Neural cell (in vitro differentiated cells): ENCODE results near the gene PFKP. TPM values are rescaled to one million over a fixed set of nuclear protein-coding genes. Genes with fewer than 3 reads are reported as not detected.

Experiments
- H2AFZ ChIP-seq: fragments of 200-600, 300-800 bp; sonication (generic), shearing (Covaris generic); 2 replicates; pipeline ENCODE4 v1.6.0; 2014; ENCODE audit warnings: low read depth, mild to moderate bottlenecking, antibody characterized with exemption, low read length, moderate library complexity
- H3F3A ChIP-seq: fragments of 200-600 bp; shearing (Covaris generic); 2 replicates; pipeline ENCODE4 v1.6.1; 2016; ENCODE audit warnings: mild to moderate bottlenecking, moderate library complexity, mixed read lengths, antibody characterized with exemption, low read length; ENCODE audit not compliant: insufficient read depth, poor library complexity, severe bottlenecking
- H3K27ac ChIP-seq: fragments of 200-600, 300-800 bp; sonication (generic), shearing (Covaris generic); 2 replicates; pipeline ENCODE4 v1.5.1; 2014; ENCODE audit warnings: mild to moderate bottlenecking, low read length, moderate library complexity
- H3K27me3 ChIP-seq: fragments of 300-800, 200-600 bp; sonication (generic), shearing (Covaris generic); 2 replicates; pipeline ENCODE4 v1.6.0; 2014; ENCODE audit warnings: mild to moderate bottlenecking, low read depth, low read length, moderate library complexity; ENCODE audit not compliant: insufficient read depth
- H3K36me3 ChIP-seq: fragments of 300-800, 200-600 bp; sonication (generic), shearing (Covaris generic); 2 replicates; pipeline ENCODE4 v1.5.1; 2014; ENCODE audit warnings: mild to moderate bottlenecking, antibody characterized with exemption, low read length, moderate library complexity; ENCODE audit not compliant: insufficient read depth
- H3K4me2 ChIP-seq: fragments of 300-800, 200-600 bp; sonication (generic), shearing (Covaris generic); 2 replicates; pipeline ENCODE4 v1.6.0; 2014; ENCODE audit warnings: mild to moderate bottlenecking, low read length
- H3K4me3 ChIP-seq: fragments of 300-800, 200-600 bp; sonication (generic), shearing (Covaris generic); 2 replicates; pipeline ENCODE4 v1.5.1; 2014; ENCODE audit warnings: mild to moderate bottlenecking, low read length, moderate library complexity
- H3K79me2 ChIP-seq: fragments of 200-600 bp; shearing (Covaris generic); replicated peaks from 2 replicates; pipeline ENCODE4 v1.6.0; 2014; ENCODE audit warnings: mild to moderate bottlenecking, low read length, moderate library complexity; ENCODE audit not compliant: insufficient read depth
- H3K9ac ChIP-seq: fragments of 300-800, 200-600 bp; sonication (generic), shearing (Covaris generic); 2 replicates; pipeline ENCODE4 v1.6.1; 2016; ENCODE audit warnings: mild to moderate bottlenecking, low read length, mixed read lengths
- H3K9me2 ChIP-seq: fragments of 200-600 bp; shearing (Covaris generic); 2 replicates; pipeline ENCODE4 v1.6.1; 2016; ENCODE audit warnings: mild to moderate bottlenecking, low read length, mixed read lengths; ENCODE audit not compliant: insufficient read depth
- H3K9me3 ChIP-seq: fragments of 200-600, 300-800 bp; sonication (generic), shearing (Covaris generic); 2 replicates; pipeline ENCODE4 v1.6.1; 2016; ENCODE audit warnings: mild to moderate bottlenecking, mixed run types, low read length, moderate library complexity, mixed read lengths
- H4K20me1 ChIP-seq: fragments of 200-600 bp; shearing (Covaris generic); 2 replicates; pipeline ENCODE4 v1.6.1; 2016; ENCODE audit warnings: mild to moderate bottlenecking, mixed run types; ENCODE audit not compliant: insufficient read depth
- EP300 ChIP-seq: fragments of 450-650 bp; conservative IDR thresholded peaks from 2 replicates; pipeline ENCODE4 v1.6.1; 2014; ENCODE audit warnings: antibody characterized with exemption, mild to moderate bottlenecking, moderate library complexity; ENCODE audit not compliant: poor library complexity, severe bottlenecking
- EZH2 ChIP-seq: fragments of 200-600, 300-800 bp; shearing (Covaris generic), sonication (generic); IDR thresholded peaks from 2 replicates; pipeline ENCODE4 v1.6.1; 2014; ENCODE audit warnings: antibody characterized with exemption, low read length, borderline replicate concordance, mild to moderate bottlenecking; ENCODE audit not compliant: insufficient read depth, poor library complexity, severe bottlenecking
- MXI1 ChIP-seq: fragments of 450-650 bp; conservative IDR thresholded peaks from 2 replicates; pipeline ENCODE4 v1.6.1; 2014; ENCODE audit warnings: antibody characterized with exemption, mild to moderate bottlenecking; ENCODE audit not compliant: poor library complexity, severe bottlenecking
- POLR2AphosphoS5 ChIP-seq: IDR thresholded peaks from 2 replicates; pipeline ENCODE4 v1.6.1; 2012
- RAD21 ChIP-seq: fragments of 450-650 bp; conservative IDR thresholded peaks from 2 replicates; pipeline ENCODE4 v1.6.1; 2014; ENCODE audit warnings: antibody characterized with exemption, mild to moderate bottlenecking, moderate library complexity
- SMC3 ChIP-seq: fragments of 450-650 bp; conservative IDR thresholded peaks from 2 replicates; pipeline ENCODE4 v1.6.1; 2014; ENCODE audit warnings: antibody characterized with exemption, mild to moderate bottlenecking, moderate library complexity; ENCODE audit not compliant: poor library complexity
- TAF1 ChIP-seq: IDR thresholded peaks from 2 replicates; pipeline ENCODE4 v1.6.1; 2012; ENCODE audit warnings: low read depth
- polyA plus RNA-seq: library from polyadenylated mRNA; depleted of rRNA; stranded (reverse); fragments of >200 nt; gene quantifications from 2 replicates; pipeline ENCODE4 v1.2.3, GENCODE V29; 2014
- TF ChIP-seq, protein P1 (sequence below): IDR thresholded peaks from 2 replicates; pipeline ENCODE4 v1.6.1; 2012; ENCODE audit warnings: borderline replicate concordance
- TF ChIP-seq, protein P2 (sequence below): fragments of 450-650 bp; IDR thresholded peaks from 2 replicates; pipeline ENCODE4 v1.5.1; 2014; ENCODE audit warnings: antibody characterized with exemption, mild to moderate bottlenecking, moderate library complexity; ENCODE audit not compliant: poor library complexity, severe bottlenecking

Gene PFKP
- polyA plus RNA-seq, 1 donor from 2014 or later = 27.9 TPM

DNA sequence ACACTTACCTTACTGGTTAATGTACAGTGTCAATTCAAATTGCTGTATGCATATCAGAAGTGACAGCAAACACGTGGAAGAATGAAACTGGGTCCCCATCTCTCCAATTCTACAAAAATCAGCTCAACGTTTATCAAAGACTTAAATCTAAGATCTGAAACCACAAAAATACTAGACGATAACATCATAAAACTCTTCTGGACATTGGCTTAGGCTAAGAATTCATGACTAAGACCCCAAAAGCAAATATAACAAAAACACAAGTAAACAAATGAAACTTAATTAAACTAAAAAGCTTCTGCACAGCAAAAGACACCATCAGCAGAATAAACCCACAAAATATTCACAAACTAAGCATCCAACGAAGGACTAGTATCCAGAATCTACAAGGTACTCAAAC, 35.9 kb upstream of the PFKP start:
- H3K79me2 ChIP-seq = no peaks in the 10 kb centered on the region
- H3K4me2 ChIP-seq = no peak overlapping the region
- H3K9me3 ChIP-seq = no peaks in the 10 kb centered on the region
- no peak overlapping the region for H3K4me3 ChIP-seq
- no peaks in the 10 kb centered on the region for H3K9me2 ChIP-seq
- H2AFZ ChIP-seq = no peak overlapping the region
- no peak overlapping the region for H3K9ac ChIP-seq
- no peaks in the 10 kb centered on the region for H3K36me3 ChIP-seq
- no peaks in the 10 kb centered on the region for H3K27me3 ChIP-seq
- no peaks in the 10 kb centered on the region for H4K20me1 ChIP-seq
- TF ChIP-seq RAD21 (no peak), POLR2AphosphoS5 (no peak), SMC3 (no peak), TAF1 (no peak), EZH2 (no peak)
- TF ChIP-seq, protein P1, sequence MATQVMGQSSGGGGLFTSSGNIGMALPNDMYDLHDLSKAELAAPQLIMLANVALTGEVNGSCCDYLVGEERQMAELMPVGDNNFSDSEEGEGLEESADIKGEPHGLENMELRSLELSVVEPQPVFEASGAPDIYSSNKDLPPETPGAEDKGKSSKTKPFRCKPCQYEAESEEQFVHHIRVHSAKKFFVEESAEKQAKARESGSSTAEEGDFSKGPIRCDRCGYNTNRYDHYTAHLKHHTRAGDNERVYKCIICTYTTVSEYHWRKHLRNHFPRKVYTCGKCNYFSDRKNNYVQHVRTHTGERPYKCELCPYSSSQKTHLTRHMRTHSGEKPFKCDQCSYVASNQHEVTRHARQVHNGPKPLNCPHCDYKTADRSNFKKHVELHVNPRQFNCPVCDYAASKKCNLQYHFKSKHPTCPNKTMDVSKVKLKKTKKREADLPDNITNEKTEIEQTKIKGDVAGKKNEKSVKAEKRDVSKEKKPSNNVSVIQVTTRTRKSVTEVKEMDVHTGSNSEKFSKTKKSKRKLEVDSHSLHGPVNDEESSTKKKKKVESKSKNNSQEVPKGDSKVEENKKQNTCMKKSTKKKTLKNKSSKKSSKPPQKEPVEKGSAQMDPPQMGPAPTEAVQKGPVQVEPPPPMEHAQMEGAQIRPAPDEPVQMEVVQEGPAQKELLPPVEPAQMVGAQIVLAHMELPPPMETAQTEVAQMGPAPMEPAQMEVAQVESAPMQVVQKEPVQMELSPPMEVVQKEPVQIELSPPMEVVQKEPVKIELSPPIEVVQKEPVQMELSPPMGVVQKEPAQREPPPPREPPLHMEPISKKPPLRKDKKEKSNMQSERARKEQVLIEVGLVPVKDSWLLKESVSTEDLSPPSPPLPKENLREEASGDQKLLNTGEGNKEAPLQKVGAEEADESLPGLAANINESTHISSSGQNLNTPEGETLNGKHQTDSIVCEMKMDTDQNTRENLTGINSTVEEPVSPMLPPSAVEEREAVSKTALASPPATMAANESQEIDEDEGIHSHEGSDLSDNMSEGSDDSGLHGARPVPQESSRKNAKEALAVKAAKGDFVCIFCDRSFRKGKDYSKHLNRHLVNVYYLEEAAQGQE = no peak
- no peak overlapping the region for H3K27ac ChIP-seq
- no peaks in the 10 kb centered on the region for H3F3A ChIP-seq

DNA sequence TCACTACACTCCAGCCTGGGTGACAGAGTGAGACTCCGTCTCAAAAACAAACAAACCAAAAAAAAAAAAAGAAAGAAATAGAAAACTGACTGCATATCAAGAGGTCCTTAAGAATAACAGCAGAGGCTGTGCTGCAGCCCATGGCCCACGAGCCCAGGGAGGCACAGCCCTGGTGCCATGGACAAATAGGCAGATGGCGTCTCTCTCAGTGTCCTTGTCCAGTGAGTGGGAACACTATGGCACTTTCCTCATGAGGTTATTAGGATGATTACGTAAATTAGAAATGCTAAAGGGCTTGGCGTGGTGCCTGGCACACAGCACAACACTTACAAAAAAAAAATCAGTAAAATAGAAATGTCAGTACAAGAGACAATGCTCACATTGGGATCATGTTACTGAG, 33.4 kb upstream of the PFKP start:
- TF ChIP-seq SMC3 (no peak), EP300 (no peak), RAD21 (no peak), MXI1 (no peak), EZH2 (no peak), POLR2AphosphoS5 (no peak), TAF1 (no peak)
- TF ChIP-seq, protein P2, sequence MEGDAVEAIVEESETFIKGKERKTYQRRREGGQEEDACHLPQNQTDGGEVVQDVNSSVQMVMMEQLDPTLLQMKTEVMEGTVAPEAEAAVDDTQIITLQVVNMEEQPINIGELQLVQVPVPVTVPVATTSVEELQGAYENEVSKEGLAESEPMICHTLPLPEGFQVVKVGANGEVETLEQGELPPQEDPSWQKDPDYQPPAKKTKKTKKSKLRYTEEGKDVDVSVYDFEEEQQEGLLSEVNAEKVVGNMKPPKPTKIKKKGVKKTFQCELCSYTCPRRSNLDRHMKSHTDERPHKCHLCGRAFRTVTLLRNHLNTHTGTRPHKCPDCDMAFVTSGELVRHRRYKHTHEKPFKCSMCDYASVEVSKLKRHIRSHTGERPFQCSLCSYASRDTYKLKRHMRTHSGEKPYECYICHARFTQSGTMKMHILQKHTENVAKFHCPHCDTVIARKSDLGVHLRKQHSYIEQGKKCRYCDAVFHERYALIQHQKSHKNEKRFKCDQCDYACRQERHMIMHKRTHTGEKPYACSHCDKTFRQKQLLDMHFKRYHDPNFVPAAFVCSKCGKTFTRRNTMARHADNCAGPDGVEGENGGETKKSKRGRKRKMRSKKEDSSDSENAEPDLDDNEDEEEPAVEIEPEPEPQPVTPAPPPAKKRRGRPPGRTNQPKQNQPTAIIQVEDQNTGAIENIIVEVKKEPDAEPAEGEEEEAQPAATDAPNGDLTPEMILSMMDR = no peak
- TF ChIP-seq, protein P1 = no peak
- no peaks in the 10 kb centered on the region for H3K9me2 ChIP-seq

More for the DNA sequence above, 33.4 kb upstream of the PFKP start:
- Histone ChIP-seq H3F3A (no peaks in the 10 kb centered on the region), H3K4me2 (no peak overlapping the region), H3K4me3 (no peak overlapping the region), H3K9me3 (no peaks in the 10 kb centered on the region), H4K20me1 (no peaks in the 10 kb centered on the region), H3K36me3 (no peaks in the 10 kb centered on the region), H3K27me3 (no peaks in the 10 kb centered on the region), H2AFZ (no peak overlapping the region), H3K9ac (no peak overlapping the region), H3K27ac (no peak overlapping the region), H3K79me2 (no peaks in the 10 kb centered on the region)
